Cardiac fibroblast (primary cell): ENCODE data around the gene BTBD19.

ENCODE experiments used
- DNase-seq, 2 donors: peaks; one replicate each; pipeline versions ENCODE4 v3.0.0 to v3.0.0-alpha.2; 2010; ENCODE audit warnings: low read depth in 2 of 2
- H3K4me3 ChIP-seq, 2 donors: replicated peaks in 1 of 2; 1 replicate in 1 of 2; 2 replicates in 1 of 2; pipeline ENCODE4 v1.5.1; 2011; ENCODE audit warnings: low read depth in 2 of 2, low read length in 2 of 2, mild to moderate bottlenecking in 2 of 2, moderate library complexity in 1 of 2
- TF ChIP-seq, protein P1 (sequence below): IDR thresholded peaks from one replicate; pipeline ENCODE4 v1.5.1; 2011; ENCODE audit warnings: low read depth, mild to moderate bottlenecking, low read length, inconsistent platforms

BTBD19 gene

DNA sequence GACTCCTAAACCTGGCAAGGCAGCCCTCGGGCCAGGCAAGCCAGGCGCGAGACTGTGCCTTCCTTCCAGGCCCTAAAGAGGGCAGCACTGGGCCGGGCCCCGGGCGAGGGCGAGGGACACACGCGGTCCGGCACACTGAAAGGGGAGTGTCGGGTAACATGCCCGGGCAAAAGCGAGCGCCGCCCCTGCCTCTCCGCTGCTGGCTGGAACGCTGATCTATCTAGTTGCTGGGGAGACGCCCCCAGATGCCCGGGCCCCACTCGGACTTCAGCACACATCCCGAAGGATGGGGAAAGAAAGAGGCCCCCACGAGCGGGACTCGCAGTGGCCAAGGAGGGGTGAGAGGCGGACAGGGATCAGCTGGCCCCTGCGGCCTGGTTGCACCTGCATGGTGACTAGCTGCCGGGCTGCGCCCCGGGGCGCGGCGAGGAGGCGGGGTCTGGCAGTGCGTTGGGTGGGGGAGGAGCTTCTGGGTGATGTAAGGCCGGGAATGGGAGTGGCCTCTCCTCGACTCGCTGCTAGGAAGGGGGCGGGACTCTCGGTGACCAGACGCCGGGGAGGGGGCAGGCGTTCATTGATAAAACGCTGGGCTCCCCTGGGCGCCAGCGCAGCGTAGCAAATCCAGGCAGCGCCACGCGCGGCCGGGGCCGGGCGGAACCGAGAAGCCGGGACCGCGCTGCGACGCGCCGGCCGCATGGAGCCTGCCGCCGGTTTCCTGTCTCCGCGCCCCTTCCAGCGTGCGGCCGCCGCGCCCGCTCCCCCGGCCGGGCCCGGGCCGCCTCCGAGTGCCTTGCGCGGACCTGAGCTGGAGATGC, 8.3 kb upstream of the BTBD19 start, which contains the start of gene PLK3:
Gene PLK3 (plus strand): TSS at position 608 of the 815 bp plus-strand sequence. CDS start 87 bp downstream, at position 695.
- DNase-seq, result peak; percentile 99
- TF ChIP-seq, protein P1, sequence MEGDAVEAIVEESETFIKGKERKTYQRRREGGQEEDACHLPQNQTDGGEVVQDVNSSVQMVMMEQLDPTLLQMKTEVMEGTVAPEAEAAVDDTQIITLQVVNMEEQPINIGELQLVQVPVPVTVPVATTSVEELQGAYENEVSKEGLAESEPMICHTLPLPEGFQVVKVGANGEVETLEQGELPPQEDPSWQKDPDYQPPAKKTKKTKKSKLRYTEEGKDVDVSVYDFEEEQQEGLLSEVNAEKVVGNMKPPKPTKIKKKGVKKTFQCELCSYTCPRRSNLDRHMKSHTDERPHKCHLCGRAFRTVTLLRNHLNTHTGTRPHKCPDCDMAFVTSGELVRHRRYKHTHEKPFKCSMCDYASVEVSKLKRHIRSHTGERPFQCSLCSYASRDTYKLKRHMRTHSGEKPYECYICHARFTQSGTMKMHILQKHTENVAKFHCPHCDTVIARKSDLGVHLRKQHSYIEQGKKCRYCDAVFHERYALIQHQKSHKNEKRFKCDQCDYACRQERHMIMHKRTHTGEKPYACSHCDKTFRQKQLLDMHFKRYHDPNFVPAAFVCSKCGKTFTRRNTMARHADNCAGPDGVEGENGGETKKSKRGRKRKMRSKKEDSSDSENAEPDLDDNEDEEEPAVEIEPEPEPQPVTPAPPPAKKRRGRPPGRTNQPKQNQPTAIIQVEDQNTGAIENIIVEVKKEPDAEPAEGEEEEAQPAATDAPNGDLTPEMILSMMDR, result peak; percentile 98

DNA sequence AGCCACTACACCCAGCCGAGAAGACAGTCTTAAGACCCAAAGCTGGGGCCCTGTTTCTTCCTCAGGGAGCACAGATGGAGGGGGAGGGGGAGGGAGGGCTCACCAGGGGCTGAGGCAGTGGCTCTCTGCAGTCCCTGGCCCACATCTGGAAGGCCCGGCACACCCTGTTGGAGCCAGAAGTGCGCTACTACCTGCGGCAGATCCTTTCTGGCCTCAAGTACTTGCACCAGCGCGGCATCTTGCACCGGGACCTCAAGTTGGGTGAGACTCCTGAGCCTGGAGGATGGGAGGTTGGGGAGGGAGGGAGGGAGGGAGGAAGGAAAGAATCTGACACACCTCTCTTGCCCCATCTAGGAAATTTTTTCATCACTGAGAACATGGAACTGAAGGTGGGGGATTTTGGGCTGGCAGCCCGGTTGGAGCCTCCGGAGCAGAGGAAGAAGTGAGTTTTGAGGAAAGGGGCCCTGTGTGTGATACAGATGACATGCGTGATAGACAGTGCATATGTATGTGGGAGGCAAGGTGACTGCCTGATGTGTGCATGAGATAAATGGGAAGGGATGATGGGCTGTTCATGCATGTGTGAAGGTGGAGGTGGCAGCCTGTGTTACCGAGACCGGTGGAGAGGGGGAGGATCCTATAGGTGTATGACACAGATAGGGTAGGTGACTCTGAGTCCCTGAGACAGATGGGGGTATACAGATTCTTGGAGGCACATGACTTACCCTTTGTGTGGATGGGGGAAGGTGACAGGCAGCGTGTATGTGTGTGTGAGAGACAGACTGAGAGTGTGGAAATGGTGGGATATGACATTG, 6.6 kb upstream of the BTBD19 start:
- H3K4me3 ChIP-seq, result peak overlapping the region; percentile 53 to 94
- DNase-seq, result peak; percentile 50 to 65
- TF ChIP-seq, protein P1, result no peak

More for the DNA sequence above, 8.3 kb upstream of the BTBD19 start, which contains the start of gene PLK3:
- H3K4me3 ChIP-seq, result peak within 1 kb of the TSS; percentile 87 to 94

DNA sequence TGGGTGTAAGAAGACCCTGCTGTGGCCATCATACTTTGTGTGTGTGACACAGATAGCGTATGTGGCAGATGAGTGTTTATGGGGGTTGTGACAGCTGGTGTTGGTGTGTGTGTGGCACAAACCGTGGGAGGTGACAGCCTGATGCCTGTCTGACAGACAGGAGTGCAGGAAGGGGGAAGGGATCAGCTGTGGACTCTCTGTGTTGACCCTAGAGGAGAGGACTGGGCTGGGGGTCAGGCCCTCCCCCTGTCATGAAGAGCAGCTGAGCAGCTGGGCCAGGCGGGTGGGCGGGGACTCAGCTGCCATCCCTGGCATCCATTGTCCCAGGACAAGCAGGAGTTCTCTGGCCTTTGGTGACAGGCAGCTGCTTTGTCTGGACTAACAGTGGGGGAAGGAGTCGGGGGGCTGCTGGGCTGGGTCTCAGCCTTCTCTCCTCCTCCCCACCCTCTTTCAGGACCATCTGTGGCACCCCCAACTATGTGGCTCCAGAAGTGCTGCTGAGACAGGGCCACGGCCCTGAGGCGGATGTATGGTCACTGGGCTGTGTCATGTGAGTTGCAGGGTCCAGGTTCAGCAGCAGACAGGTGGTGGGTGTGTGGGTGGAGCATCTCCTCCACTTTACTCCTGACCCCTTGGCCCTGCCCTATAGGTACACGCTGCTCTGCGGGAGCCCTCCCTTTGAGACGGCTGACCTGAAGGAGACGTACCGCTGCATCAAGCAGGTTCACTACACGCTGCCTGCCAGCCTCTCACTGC, 5.8 kb upstream of the BTBD19 start:
- TF ChIP-seq, protein P1, result no peak
- DNase-seq, result no peak
- peak overlapping the region; percentile 53 to 94 for H3K4me3 ChIP-seq

DNA sequence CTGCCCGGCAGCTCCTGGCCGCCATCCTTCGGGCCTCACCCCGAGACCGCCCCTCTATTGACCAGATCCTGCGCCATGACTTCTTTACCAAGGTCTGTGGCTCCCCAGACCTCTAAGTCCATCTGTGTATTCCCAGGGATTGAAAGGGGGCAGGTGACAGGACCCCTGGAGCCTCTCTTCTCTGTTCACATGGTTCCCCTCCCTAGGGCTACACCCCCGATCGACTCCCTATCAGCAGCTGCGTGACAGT, 5.3 kb upstream of the BTBD19 start:
- H3K4me3 ChIP-seq, result peak overlapping the region in 1 of 2 donors; percentile 94
- TF ChIP-seq, protein P1, result no peak
- DNase-seq, result no peak

DNA sequence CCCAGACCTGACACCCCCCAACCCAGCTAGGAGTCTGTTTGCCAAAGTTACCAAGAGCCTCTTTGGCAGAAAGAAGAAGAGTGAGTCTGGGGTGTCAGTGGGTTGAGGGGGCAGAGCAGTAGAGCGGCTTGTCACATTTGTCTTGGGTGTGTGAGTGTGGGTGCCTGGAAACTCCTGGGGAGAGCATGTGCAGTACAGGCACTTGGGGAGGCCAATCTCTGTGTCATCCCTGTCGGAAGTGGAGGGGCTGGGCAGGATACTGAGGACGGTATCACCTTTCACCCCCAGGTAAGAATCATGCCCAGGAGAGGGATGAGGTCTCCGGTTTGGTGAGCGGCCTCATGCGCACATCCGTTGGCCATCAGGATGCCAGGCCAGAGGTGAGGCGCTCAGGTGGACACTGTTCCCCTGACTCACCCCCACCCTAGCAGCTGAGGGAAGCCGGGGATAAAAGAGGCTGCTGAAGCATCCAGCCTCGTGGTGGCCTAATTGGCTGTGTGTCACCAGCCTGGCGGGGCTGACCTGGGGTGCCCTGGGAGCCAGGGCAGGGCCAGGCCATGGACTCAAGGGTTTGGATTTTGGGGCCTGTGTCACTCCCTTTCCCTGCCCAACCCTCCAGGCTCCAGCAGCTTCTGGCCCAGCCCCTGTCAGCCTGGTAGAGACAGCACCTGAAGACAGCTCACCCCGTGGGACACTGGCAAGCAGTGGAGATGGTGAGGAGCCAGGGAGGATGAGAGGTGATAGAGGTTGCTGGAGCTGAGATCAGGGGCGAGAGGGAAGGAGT, 4.8 kb upstream of the BTBD19 start:
- peak overlapping the region in 1 of 2 donors; percentile 94 for H3K4me3 ChIP-seq
- TF ChIP-seq, protein P1, result no peak
- DNase-seq, result no peak
